Effector memory CD8-positive, alpha-beta T cell (primary cell): Measurements from ENCODE around the gene STAB1.

ENCODE experiments used
- ATAC-seq: fragments of 150-1000 bp; cut with Tn5 transposase; replicated peaks from 2 replicates; pipeline ENCODE4 v1.10.0; 2021; ENCODE audit warnings: mild to moderate bottlenecking, moderate library complexity
- DNase-seq, 3 experiments: peaks; one replicate each; pipeline ENCODE4 v3.0.0; 2021
- H3K27ac Mint-ChIP-seq, 2 donors: one replicate each; pipeline ENCODE4 v1.8.0; 2022; ENCODE audit warnings: mild to moderate bottlenecking in 2 of 2, mixed read lengths in 2 of 2, moderate library complexity in 2 of 2
- H3K27me3 Mint-ChIP-seq, 2 donors: one replicate each; pipeline ENCODE4 v1.8.0; 2022; ENCODE audit warnings: mixed read lengths in 2 of 2
- H3K36me3 Mint-ChIP-seq: one replicate; pipeline ENCODE4 v1.8.0; 2022; ENCODE audit warnings: mild to moderate bottlenecking, moderate library complexity, mixed read lengths; ENCODE audit not compliant: insufficient read depth
- H3K4me1 Mint-ChIP-seq, 2 donors: one replicate each; pipeline ENCODE4 v1.8.0; 2022; ENCODE audit warnings: low read depth in 2 of 2, mixed read lengths in 2 of 2
- H3K4me3 Mint-ChIP-seq, 2 donors: one replicate each; pipeline ENCODE4 v1.8.0; 2022; ENCODE audit warnings: mild to moderate bottlenecking in 2 of 2, mixed read lengths in 2 of 2, moderate library complexity in 2 of 2
- H3K9me3 Mint-ChIP-seq, 2 donors: one replicate each; pipeline ENCODE4 v1.8.0; 2022; ENCODE audit warnings: mixed read lengths in 2 of 2

STAB1 gene

DNA sequence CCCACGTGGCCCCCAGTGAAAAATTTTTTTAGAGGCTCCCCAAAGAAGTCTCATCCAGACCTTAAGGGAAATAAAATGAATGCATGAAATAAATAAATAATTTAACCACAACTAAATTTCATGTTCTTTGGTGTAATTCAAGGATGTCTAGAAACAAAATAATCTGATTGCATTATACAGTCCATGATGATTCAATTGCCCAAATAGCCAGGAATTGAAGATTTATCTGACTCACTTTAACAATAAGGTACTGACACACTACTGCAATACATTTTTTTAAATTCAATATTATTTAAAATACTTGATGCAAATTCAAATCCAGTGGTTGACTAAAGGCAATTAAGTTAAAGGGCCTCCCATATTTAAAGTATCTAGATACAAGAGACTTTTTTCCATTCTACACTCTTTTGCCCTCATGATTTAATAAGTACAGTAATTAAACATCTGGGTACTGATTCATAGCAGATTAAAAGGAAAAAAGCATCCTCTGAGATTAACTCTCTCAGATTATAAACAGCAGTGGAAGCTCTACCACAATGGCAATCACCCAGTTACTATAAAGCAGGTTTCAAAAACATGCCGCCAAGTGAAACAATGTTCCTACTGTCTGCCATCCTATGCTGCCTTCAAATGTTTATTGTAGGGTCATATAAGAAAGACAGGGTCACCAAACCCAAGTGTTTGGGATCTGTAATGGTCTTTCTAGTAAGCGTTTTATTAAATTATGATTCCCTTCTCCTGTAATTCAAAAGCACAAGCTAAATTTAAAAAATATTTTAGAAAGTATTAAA, 51.2 kb downstream of the STAB1 start:
- peaks cover 0 to 4% of the 10 kb centered on the region in 2 donors for H3K4me1 Mint-ChIP-seq
- H3K27ac Mint-ChIP-seq = peak overlapping the region; percentile 65 to 79
- no peak overlapping the region for H3K4me3 Mint-ChIP-seq
- DNase-seq (no peak), ATAC-seq (no peak)
- no peaks in the 10 kb centered on the region for H3K27me3 Mint-ChIP-seq
- H3K36me3 Mint-ChIP-seq = peaks cover 31% of the 10 kb centered on the region
- no peaks in the 10 kb centered on the region for H3K9me3 Mint-ChIP-seq

DNA sequence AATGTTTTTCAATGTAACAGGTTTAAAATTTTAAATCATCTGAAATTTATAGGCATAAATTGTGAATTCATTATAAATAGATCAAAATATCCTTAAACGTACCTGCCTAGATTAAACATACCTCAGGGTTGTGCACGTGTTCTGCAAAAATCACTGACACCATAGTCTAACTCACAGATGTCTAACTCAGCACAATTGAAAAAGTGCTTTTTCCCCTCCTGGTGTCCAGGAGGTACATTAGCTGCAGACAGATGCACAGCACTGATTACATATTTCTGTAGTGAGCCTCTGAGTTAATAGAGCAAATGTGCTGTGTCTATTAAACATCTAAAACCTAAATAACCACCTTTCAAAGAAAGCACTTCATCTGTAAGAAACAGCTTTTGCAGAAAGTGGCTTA, 52.0 kb downstream of the STAB1 start:
- ATAC-seq (no peak), DNase-seq (no peak)
- Mint-ChIP-seq H3K27me3 (no peaks in the 10 kb centered on the region), H3K9me3 (no peaks in the 10 kb centered on the region), H3K4me3 (no peak overlapping the region), H3K36me3 (peaks cover 31% of the 10 kb centered on the region), H3K27ac (no peak overlapping the region), H3K4me1 (peaks cover 0 to 4% of the 10 kb centered on the region in 2 donors)

DNA sequence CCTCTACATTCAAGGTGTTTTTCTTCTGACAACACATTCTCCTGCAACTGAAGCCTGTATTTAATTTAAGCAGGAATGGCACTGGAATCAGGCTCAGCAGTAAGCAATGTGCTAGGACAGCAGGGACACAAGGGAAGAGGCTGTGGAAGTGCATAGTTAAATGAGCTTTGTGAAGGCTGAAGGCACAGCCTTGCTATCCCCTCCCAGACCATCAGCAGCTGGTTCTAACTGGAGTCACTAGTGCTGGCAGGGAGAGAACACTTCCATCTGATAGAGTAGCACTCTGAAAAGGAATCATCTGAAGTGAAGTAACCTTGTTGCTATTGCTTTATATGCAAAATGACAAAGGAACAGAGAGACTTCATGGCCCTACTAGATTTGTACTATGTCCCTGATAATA, 56.0 kb downstream of the STAB1 start:
- ATAC-seq (no peak), DNase-seq (no peak)
- Mint-ChIP-seq H3K27me3 (no peaks in the 10 kb centered on the region), H3K4me3 (no peak overlapping the region), H3K9me3 (no peaks in the 10 kb centered on the region), H3K4me1 (no peaks in the 10 kb centered on the region), H3K36me3 (peaks cover 43% of the 10 kb centered on the region), H3K27ac (peak overlapping the region in 1 of 2 donors; percentile 79)

DNA sequence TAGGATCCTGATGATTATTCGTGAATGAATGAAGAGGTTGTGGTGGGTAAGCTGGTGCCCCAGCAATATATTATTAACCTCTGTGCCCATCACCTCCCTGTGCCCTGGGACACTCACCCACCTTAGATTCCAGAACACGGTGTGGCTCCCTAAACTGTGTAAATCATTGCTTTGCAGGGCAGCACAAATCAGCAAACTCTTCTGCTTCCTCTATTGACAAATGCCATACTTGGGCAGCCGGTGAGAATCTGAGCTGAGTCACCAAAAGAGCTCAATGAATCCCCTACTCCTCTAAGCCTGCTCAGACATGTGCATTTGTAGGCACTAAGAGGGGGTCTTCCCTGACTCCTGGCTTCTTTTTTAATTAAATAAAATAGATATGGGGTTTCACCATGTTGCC, 57.0 kb downstream of the STAB1 start:
- no peaks in the 10 kb centered on the region for H3K27me3 Mint-ChIP-seq
- ATAC-seq (no peak), DNase-seq (no peak)
- H3K4me3 Mint-ChIP-seq = no peak overlapping the region
- no peak overlapping the region for H3K27ac Mint-ChIP-seq
- no peaks in the 10 kb centered on the region for H3K9me3 Mint-ChIP-seq
- no peaks in the 10 kb centered on the region for H3K4me1 Mint-ChIP-seq
- peaks cover 43% of the 10 kb centered on the region for H3K36me3 Mint-ChIP-seq

DNA sequence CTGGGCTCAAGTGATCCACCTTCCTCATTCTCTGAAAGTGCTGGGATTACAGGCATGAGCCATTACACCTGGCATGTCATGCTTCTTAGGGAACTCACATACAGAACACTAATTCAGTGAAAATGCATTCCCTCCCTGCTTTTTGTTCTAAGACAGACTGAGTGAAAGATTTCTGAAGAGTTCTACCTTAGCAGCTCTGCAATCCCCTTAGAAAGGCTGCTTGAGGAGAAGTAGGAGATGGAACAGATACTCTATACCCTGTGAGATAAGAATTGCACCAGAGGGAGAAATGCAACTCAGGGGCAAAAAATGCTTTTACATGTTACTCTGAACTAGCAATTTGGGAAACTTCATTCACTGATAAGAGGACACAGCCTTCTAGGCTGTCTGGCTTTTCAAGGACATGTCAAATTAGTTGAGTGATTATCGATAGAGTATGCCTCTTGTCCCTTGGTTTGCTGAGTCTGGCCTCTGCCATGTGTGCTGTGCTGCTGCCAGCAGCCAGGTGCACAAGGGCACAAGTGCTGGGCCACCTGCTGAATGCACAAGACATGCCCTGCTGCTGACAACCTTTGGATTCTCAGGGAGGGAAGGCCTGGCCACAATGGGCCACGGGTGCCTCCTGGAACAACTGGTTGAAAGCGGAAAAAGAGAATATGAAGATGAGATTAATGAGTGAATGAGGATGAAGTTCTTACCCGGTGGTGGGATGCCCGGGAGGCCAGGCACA, 59.1 kb downstream of the STAB1 start:
- peak overlapping the region in 1 of 2 donors; percentile 46 for H3K27ac Mint-ChIP-seq
- DNase-seq = no peak
- H3K36me3 Mint-ChIP-seq = peaks cover 45% of the 10 kb centered on the region

DNA sequence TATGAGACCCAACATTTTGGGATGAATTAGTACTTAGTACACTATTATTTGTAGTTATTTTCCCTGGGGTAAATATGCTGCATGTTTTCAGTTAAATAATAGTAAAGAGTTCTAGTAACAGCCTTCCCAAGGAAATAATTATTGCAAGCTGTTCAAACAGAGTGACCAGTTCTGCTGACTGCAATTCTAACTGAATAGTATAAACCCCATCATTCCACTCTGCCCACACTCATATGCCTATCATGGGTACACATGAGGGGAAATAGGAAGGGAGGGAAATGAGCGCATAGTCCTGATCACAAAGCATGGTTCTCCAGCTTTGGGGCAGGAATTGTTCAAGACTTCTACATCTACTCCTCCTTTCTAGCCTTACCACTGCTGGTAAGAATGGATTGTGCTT, 59.9 kb downstream of the STAB1 start:
- DNase-seq = no peak
- Mint-ChIP-seq H3K4me3 (no peak overlapping the region), H3K27me3 (no peaks in the 10 kb centered on the region), H3K9me3 (no peaks in the 10 kb centered on the region), H3K27ac (peak overlapping the region in 1 of 2 donors; percentile 49), H3K4me1 (peaks cover 1 to 3% of the 10 kb centered on the region in 2 donors), H3K36me3 (peaks cover 45% of the 10 kb centered on the region)
- no peak for ATAC-seq

More for the DNA sequence above, 59.1 kb downstream of the STAB1 start:
- Mint-ChIP-seq H3K27me3 (no peaks in the 10 kb centered on the region), H3K4me3 (no peak overlapping the region), H3K4me1 (peaks cover 1 to 3% of the 10 kb centered on the region in 2 donors), H3K9me3 (no peaks in the 10 kb centered on the region)
- no peak for ATAC-seq

DNA sequence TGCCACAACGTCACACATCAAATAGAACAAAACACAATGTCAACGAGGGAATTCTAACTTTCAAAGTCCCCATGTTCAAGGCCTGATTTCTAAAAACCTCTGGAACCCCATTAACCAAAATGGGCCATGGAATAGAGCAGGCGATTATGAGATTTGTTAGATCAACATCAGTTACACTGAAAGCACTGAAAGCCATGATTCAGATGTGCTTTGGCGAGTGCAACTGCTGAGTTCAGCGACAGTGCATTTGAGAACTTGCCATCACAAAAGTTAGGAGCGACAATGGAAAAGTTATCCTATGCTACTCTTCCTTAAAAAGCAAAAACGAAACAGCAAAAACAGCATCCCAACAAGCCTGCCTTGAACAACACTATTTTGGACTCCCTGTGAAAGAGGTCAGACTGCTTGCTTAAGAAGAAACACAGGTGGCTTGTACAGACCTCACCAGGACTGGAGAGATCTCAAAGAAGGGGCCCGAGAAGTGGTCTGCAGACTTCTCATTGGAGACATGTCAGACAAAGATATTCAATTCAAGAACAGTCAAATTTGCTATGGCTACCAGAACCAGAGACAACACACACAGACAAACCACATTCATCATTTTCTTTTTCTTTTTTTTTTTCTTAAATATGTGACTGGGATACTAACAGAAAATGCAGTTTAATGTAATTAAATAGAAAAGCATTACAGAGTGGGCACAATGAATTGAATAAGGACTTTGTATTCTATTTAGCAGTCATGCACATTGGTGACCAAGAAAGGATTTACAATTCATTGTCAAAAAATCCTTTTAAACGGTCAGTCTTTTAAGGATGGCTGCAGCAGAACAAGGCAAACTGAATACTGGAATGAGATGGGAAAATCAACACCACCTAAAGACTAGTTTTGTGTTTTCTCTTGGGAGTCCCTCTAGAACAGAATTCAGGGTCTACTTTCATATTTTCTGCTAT, 62.1 kb downstream of the STAB1 start:
- H3K36me3 Mint-ChIP-seq = peaks cover 50% of the 10 kb centered on the region
- H3K4me1 Mint-ChIP-seq = peaks cover 1 to 3% of the 10 kb centered on the region in 2 donors
- ATAC-seq (no peak), DNase-seq (no peak)
- H3K27ac Mint-ChIP-seq = peak overlapping the region in 1 of 2 donors; percentile 68
- H3K4me3 Mint-ChIP-seq = no peak overlapping the region
- no peaks in the 10 kb centered on the region for H3K9me3 Mint-ChIP-seq
- no peaks in the 10 kb centered on the region for H3K27me3 Mint-ChIP-seq

DNA sequence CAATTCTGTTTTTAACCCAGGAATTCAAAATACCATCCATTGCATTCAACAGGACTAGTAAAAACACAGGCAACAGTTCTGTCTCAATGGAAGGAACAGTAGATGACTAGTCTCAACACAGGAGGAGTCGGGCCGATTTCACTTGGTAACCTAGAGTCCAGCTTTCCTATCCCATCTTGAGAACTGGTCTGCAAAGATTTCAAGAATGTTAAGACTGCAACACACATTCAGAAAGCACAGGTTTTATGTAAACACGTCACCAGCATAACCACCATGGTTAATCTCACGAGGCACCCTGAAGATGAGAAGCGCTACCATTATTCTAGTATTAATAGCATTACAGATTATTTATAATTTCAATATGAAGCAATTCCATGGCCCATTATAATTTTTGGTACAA, 63.3 kb downstream of the STAB1 start:
- H3K27ac Mint-ChIP-seq = no peak overlapping the region
- ATAC-seq (no peak), DNase-seq (no peak)
- H3K27me3 Mint-ChIP-seq = no peaks in the 10 kb centered on the region
- H3K4me3 Mint-ChIP-seq = no peak overlapping the region
- peaks cover 56% of the 10 kb centered on the region for H3K36me3 Mint-ChIP-seq
- H3K4me1 Mint-ChIP-seq = peaks cover 1 to 3% of the 10 kb centered on the region in 2 donors
- H3K9me3 Mint-ChIP-seq = no peaks in the 10 kb centered on the region

DNA sequence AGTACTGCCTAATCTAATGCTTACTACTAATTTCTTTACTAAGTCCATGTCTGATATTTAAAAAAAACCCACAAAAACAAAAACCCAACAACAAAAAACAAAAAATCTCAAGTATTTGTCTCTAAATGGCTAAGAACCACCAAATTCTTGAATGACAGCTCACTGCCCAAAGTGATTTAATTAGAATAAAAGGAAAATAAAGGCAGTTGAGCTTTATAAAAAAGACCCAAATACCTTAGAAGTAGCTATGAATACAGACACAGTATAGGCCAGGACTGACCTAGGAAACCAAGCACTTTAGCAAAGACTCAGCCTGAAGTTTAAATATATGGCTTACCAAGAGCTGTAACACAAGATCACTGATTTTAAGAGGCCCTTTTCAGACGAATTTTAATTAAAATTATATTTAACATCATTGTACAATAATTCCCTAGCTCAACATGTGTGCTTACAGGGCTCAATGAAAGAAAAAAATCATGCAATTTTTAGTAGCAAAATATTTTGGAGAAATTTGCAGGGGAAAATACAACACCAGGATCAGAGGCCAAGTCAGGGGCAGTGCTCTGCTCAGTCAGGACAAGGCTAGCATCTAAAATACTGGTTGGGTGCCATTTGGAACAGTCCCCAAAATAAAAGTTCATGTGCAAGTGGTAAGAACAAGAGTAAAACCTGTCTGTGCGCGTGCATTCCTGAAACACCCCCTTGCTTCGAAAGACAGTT, 66.0 kb downstream of the STAB1 start:
- no peak for ATAC-seq
- no peaks in the 10 kb centered on the region for H3K9me3 Mint-ChIP-seq
- peaks cover 1 to 3% of the 10 kb centered on the region in 2 donors for H3K4me1 Mint-ChIP-seq
- H3K27ac Mint-ChIP-seq = no peak overlapping the region
- no peaks in the 10 kb centered on the region for H3K27me3 Mint-ChIP-seq
- no peak for DNase-seq
- peaks cover 53% of the 10 kb centered on the region for H3K36me3 Mint-ChIP-seq
- H3K4me3 Mint-ChIP-seq = no peak overlapping the region

DNA sequence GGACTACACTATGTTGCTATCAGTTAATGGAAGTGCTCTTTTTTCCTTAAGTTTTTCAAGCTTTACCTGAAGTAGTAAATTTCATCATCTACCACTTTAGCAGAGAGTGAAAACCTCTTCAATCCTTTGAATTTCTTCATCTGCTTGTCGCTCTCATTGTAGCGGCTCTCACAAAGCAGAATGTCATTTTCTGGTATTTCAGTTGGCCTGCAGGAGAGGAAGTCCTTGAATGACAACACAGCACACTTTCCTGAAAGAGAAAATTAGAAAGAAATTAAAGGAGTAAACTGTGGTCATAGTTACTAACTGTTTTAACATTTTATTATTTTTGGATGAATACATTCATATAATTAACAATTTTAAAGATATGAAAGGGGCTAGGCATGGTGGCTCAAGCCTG, 68.8 kb downstream of the STAB1 start:
- H3K4me1 Mint-ChIP-seq = peaks cover 0 to 5% of the 10 kb centered on the region in 2 donors
- no peaks in the 10 kb centered on the region for H3K9me3 Mint-ChIP-seq
- no peaks in the 10 kb centered on the region for H3K27me3 Mint-ChIP-seq
- no peak overlapping the region for H3K27ac Mint-ChIP-seq
- peaks cover 55% of the 10 kb centered on the region for H3K36me3 Mint-ChIP-seq
- ATAC-seq (no peak), DNase-seq (no peak)
- no peak overlapping the region for H3K4me3 Mint-ChIP-seq

DNA sequence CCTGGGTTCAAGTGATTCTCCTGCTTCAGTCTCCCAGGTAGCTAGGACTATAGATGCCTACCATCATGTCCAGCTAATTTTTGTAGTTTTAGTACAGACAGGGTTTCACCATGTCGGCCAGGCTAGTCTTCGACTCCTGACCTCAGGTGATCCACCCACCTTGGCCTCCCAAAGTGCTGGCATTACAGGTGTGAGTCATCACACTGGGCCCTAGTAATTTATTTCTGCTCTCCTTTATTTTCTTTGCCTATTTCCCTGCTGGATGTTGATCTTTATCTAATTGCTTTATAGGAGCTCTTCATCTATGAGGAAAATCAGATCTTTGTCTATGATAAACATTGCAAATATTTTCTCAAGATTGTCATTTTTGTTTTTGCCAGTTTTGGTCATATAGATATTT, 72.9 kb downstream of the STAB1 start:
- no peaks in the 10 kb centered on the region for H3K9me3 Mint-ChIP-seq
- DNase-seq = no peak
- peak overlapping the region in 1 of 2 donors; percentile 9 for H3K27ac Mint-ChIP-seq
- no peak overlapping the region for H3K4me3 Mint-ChIP-seq
- ATAC-seq = no peak
- H3K36me3 Mint-ChIP-seq = peaks cover 39% of the 10 kb centered on the region
- no peaks in the 10 kb centered on the region for H3K27me3 Mint-ChIP-seq
- H3K4me1 Mint-ChIP-seq = peaks cover 0 to 5% of the 10 kb centered on the region in 2 donors

DNA sequence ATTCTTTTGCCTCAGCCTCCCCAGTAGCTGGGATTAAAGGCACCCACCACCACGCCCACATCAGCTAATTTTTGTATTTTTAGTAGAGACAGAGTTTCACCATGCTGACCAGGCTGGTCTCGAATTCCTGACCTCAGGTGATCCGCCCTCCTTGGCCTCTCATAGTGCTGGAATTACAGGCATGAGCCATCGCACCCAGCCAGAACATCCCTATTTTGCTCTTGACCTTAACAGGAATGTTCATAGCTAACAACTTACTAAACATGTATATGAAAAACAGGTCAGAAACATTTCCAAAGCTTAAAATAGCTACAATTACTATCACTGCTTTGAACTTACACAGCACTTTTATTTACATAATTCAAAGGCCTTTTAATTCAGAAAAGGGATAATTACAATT, 74.9 kb downstream of the STAB1 start:
- no peak for ATAC-seq
- H3K4me1 Mint-ChIP-seq = peaks cover 0 to 5% of the 10 kb centered on the region in 2 donors
- no peaks in the 10 kb centered on the region for H3K9me3 Mint-ChIP-seq
- no peaks in the 10 kb centered on the region for H3K27me3 Mint-ChIP-seq
- DNase-seq = no peak
- peaks cover 36% of the 10 kb centered on the region for H3K36me3 Mint-ChIP-seq
- no peak overlapping the region for H3K27ac Mint-ChIP-seq
- no peak overlapping the region for H3K4me3 Mint-ChIP-seq

DNA sequence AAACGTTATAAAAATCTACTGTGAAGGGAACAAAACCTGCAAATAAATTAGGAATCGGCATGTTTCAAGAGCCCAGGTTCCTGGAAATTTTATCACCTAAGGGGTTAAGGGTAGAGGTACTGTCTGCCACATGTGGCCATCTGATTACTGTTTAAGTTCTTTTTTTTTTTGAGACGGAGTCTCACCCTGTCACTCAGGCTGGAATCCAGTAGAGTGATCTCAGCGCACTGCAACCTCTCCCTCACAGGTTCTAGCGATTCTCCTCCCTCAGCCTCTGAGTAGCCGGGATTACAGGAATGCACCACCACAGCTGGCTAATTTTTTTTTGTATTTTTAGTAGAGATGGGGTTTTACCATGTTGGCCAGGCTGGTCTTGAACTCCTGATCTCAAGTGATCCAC, 77.1 kb downstream of the STAB1 start:
- Mint-ChIP-seq H3K36me3 (peaks cover 48% of the 10 kb centered on the region), H3K27me3 (no peaks in the 10 kb centered on the region), H3K4me1 (peaks cover 0 to 5% of the 10 kb centered on the region in 2 donors), H3K9me3 (no peaks in the 10 kb centered on the region), H3K27ac (no peak overlapping the region), H3K4me3 (no peak overlapping the region)
- ATAC-seq = no peak
- no peak for DNase-seq
